HG02642 (cell line): ENCODE results near the gene SMIM41.

Experiments used
- ATAC-seq: cut with Tn5 transposase; IDR thresholded peaks from one replicate; pipeline ENCODE4 v1.9.1; 2021; ENCODE audit warnings: mild to moderate bottlenecking; ENCODE audit not compliant: unreplicated experiment, poor library complexity

The SMIM41 gene

GRCh38 chr12:52119398-52120254 is 40.1 kb downstream of the SMIM41 start:
- ATAC-seq = peak; percentile 32

GRCh38 chr12:52120951-52121823 is 41.7 kb downstream of the SMIM41 start:
- no peak for ATAC-seq

- ATAC-seq = no peak
Measured at GRCh38 chr12:52121824-52122539, 42.5 kb downstream of the SMIM41 start.

- ATAC-seq = no peak
Measured at GRCh38 chr12:52122540-52122871, 43.0 kb downstream of the SMIM41 start.

GRCh38 chr12:52122904-52123303 is 43.4 kb downstream of the SMIM41 start:
- no peak for ATAC-seq

GRCh38 chr12:52123487-52124186 is 44.1 kb downstream of the SMIM41 start:
- no peak for ATAC-seq

GRCh38 chr12:52125476-52125900 is 46.0 kb downstream of the SMIM41 start:
- ATAC-seq = no peak

- no peak for ATAC-seq
Measured at GRCh38 chr12:52126050-52126604, 46.6 kb downstream of the SMIM41 start.

GRCh38 chr12:52126605-52127578 is 47.4 kb downstream of the SMIM41 start:
- ATAC-seq = no peak

GRCh38 chr12:52127683-52128450 is 48.4 kb downstream of the SMIM41 start:
- no peak for ATAC-seq

- no peak for ATAC-seq
Measured at GRCh38 chr12:52130711-52131110, 51.2 kb downstream of the SMIM41 start.

- no peak for ATAC-seq
Measured at GRCh38 chr12:52132754-52133161, 53.3 kb downstream of the SMIM41 start.

GRCh38 chr12:52137746-52138145 is 58.2 kb downstream of the SMIM41 start:
- ATAC-seq = no peak

GRCh38 chr12:52139147-52139546 is 59.6 kb downstream of the SMIM41 start:
- no peak for ATAC-seq

- peak; percentile 62 for ATAC-seq
Measured at GRCh38 chr12:52139579-52140062, 60.1 kb downstream of the SMIM41 start.

GRCh38 chr12:52141306-52141705 is 61.8 kb downstream of the SMIM41 start:
- no peak for ATAC-seq

- ATAC-seq = no peak
Measured at GRCh38 chr12:52141875-52142274, 62.4 kb downstream of the SMIM41 start.

GRCh38 chr12:52142431-52142830 is 62.9 kb downstream of the SMIM41 start:
- ATAC-seq = no peak
